22Rv1 (cell line): ENCODE results near the gene NFYB.
A peak's percentile ranks its signal among the peaks of the same experiment; 100 is the strongest.
"Not testable (repeated sequence)": the region's sequence is repeated elsewhere in the genome, so short reads cannot be mapped to it uniquely, and the experiment has no call there.

Experiments used
- H3K27ac ChIP-seq: fragments of 450-650 bp; 2 replicates; pipeline ENCODE4 v1.5.1; 2017
- ZFX ChIP-seq: fragments of 450-650 bp; IDR thresholded peaks from 2 replicates; pipeline ENCODE4 v1.6.1; 2017; ENCODE audit warnings: antibody characterized with exemption, borderline replicate concordance
- TF ChIP-seq, protein P1 (sequence below): fragments of 450-650 bp; IDR thresholded peaks from 2 replicates; pipeline ENCODE4 v1.5.1; 2017; ENCODE audit warnings: mild to moderate bottlenecking

NFYB gene

DNA sequence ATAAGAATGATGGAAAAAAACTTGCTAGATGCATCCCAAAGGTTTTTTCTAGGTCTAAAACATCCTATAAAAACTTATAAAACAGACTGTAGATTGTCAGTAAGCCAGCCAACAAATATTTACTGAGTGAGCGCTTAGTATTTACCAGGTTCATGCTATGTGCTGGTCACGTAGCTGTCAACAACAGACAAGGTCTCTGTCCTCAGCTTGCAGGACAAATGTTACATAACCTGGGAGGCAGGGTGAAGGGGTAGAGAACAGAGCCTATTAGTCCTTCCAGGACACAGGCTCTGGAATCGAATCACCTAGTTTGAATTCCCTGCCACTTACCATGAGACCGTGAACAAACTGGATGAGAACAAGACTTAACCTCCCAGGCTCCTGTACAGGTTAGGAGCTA lies 6.4 kb downstream of the NFYB start:
- H3K27ac ChIP-seq = peak overlapping the region; percentile 48
- TF ChIP-seq, protein P1, sequence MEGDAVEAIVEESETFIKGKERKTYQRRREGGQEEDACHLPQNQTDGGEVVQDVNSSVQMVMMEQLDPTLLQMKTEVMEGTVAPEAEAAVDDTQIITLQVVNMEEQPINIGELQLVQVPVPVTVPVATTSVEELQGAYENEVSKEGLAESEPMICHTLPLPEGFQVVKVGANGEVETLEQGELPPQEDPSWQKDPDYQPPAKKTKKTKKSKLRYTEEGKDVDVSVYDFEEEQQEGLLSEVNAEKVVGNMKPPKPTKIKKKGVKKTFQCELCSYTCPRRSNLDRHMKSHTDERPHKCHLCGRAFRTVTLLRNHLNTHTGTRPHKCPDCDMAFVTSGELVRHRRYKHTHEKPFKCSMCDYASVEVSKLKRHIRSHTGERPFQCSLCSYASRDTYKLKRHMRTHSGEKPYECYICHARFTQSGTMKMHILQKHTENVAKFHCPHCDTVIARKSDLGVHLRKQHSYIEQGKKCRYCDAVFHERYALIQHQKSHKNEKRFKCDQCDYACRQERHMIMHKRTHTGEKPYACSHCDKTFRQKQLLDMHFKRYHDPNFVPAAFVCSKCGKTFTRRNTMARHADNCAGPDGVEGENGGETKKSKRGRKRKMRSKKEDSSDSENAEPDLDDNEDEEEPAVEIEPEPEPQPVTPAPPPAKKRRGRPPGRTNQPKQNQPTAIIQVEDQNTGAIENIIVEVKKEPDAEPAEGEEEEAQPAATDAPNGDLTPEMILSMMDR = no peak
- no peak for TF ChIP-seq ZFX

DNA sequence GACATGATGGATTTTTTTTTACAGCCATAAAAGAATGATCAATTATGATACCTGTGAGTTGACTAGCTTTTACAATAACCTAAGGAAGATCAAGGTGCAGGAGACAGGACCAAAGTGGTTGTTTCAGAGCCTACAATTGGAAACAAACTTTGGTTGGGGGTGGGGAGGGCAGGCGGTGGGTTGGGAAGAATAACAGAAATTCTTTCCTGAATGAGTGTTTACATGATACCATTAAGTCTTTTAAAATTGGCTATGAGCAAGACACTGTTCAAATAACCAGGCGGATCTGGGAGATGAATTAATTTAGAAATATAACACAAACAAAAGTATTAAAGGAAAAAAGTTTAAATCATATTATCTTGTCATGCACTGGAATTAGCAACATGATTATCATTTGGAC lies 7.2 kb downstream of the NFYB start:
- TF ChIP-seq ZFX = no peak
- peak overlapping the region; percentile 48 for H3K27ac ChIP-seq

DNA sequence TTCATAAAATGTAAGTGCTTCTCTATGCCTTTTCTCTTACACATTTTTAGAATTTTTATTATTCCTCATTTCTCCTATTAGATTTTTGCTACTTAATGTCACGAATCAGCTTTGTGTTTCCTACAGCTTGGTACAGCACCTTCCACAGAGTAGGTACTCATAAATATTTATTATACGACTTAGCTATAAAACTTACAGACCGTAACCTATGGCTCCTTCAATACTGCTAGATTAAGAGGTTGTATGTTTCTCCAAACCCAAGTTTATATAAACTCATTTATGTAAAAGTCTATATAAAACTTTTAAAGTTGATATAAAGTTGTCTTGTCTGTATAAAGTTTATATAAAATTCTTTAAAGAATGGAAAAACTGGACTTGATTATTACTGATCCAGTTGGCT lies 11.5 kb downstream of the NFYB start:
- TF ChIP-seq, protein P1 = no peak
- TF ChIP-seq ZFX = no peak

DNA sequence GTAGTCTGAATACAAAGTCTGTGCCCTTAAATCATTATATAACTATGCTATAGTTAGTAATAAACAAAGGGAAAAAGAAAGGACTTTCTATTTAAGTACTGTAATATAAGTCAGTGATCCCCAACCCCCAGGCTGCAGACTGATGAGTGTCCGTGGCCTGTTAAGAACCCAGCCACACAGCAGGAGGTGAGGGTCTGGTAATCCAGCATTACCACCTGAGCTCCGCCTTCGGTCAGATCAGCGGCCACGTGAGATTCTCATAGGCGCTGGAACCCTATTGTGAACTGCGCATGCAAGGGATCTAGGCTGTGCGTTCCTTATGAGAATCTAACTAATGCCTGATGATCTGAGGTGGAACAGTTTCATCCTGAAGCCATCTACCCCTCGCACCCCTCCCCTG lies 15.7 kb downstream of the NFYB start:
- TF ChIP-seq ZFX = no peak
- TF ChIP-seq, protein P1 = no peak
- no peak overlapping the region for H3K27ac ChIP-seq

More for the DNA sequence above, 11.5 kb downstream of the NFYB start:
- no peak overlapping the region for H3K27ac ChIP-seq

DNA sequence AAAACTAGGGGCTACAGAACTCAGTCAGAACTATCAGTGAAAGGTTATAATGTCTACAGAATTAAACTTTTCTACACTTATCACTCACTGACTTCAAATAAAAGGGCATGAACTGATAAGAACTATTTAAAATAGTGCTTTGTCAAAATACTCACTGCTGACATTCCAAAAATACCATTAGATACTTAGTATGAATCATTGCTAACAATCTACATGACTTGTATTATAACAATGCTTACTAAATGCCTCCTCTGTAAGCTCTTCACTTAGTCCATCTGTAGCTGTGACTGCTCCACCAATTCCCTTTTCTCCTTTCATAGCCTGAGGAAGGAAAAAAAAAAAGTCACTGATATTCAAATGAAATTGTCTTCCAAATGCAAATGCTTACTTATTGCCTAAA lies 17.0 kb downstream of the NFYB start:
- TF ChIP-seq ZFX = no peak
- TF ChIP-seq, protein P1 = no peak
- no peak overlapping the region for H3K27ac ChIP-seq

DNA sequence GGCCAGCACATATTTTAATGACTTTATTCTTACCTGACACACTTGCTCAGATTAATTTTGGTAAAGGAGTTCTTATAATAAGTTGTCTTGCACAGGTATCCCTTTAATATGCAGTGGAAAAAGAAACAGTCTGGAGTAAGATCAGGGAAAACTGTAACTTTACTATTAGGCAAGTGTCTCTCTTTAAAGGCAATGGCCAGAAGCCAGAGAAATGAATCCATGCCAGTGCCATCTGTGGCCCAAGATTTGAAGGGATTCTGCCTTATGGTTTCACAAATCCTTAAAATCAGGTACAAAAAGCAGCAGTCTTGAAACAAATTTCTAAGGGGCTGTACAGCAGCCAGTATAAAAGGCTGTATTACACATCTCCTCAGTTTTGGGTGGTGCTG lies 22.4 kb downstream of the NFYB start:
- no peak for TF ChIP-seq ZFX
- TF ChIP-seq, protein P1 = no peak
- no peak overlapping the region for H3K27ac ChIP-seq

DNA sequence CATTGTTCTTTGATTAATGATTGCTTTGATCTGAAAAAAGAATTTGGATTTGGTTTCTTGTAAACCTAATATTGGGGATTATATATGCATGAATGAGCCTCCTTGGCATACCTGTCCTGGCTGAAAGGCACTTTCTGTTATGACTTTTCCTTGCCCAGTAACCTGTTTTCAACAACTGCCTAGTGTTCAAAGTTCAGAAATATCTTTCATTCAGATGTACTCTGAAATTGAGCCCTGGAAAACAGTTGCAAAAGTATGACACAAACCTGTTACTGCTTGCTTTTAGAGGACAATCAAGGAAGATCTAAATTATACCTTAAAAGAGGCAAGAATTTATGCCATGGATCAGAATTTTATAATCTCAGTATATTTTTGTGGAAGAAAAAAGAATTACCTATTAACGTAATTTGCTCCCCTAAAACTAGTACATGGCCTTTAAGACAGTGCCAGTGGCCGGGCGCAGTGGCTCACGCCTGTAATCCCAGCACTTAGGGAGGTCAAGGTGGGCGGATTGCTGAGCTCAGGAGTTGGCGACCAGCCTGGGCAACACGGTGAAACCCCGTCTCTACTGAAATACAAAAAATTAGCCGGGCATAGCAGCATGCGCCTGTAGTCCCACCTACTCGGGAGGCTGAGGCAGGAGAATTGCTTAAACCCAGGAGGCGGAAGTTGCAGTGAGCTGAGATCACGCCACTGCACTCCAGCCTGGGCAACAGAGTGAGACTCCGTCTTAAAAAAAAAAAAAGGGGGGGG lies 23.0 kb downstream of the NFYB start:
- H3K27ac ChIP-seq = not testable (repeated sequence)

DNA sequence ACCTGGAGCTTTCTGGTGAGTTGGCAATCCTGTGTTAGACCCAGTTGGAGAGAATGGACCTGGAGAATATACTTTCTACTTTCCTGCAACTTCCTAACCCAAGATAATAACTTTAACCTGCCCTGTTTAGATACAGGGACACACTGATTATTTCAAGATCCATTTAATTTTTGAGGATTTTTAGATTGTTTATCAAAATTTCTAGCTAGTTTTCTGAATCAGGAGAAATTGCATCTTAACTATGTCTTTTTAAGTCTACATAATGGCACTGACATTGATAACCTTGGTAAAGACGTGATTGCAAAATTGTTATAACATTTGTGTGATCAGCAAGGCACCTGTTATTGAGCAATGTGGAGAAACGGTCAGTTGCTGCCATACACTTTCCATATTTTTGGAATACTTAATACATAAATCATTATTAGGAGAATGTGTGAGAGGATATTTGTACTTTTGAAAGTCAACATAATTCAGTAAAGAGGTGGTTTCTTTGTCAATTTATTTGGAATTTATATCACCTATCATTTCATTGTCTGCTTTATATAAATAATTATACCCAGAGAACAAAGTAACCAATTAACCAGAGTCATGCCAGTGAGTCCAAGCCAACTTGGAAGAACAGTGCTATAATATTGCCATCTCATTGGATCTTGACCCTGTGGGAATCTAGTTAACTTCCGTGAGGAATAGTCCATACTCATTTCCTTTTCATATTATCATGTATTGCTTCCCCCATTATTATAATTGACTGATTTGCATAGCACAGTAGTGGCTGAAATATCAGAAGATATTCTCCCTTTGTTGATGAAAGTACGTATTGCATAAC lies 28.4 kb downstream of the NFYB start:
- H3K27ac ChIP-seq = no peak overlapping the region
- TF ChIP-seq, protein P1 = peak; percentile 76
- TF ChIP-seq ZFX = no peak
